Liver (tissue), 9 donors: ENCODE results near the gene USP2. TPM values are rescaled to one million over a fixed set of nuclear protein-coding genes. Genes with fewer than 3 reads are reported as not detected.

Source experiments
- DNase-seq: peaks from one replicate; pipeline ENCODE4 v3.0.0-alpha.2; 2017; ENCODE audit warnings: low spot score
- H3K27ac ChIP-seq, 2 donors: one replicate each; pipeline ENCODE4 v1.7.0; 2013; ENCODE audit warnings: inconsistent platforms in 2 of 2, low read length in 2 of 2, control low read depth in 1 of 2, low read depth in 1 of 2, mild to moderate bottlenecking in 1 of 2
- H3K27me3 ChIP-seq, 4 donors: one replicate each; pipeline versions ENCODE4 v1.6.1 to v1.7.0; 2013; ENCODE audit warnings: low read length in 3 of 4, inconsistent platforms in 1 of 4, mild to moderate bottlenecking in 1 of 4, moderate library complexity in 1 of 4; ENCODE audit not compliant: control insufficient read depth in 4 of 4, insufficient read depth in 4 of 4
- H3K36me3 ChIP-seq, 4 donors: one replicate each; pipeline versions ENCODE4 v1.6.1 to v1.7.0; 2013; ENCODE audit warnings: low read length in 3 of 4, mild to moderate bottlenecking in 3 of 4, low read depth in 1 of 4, moderate library complexity in 1 of 4; ENCODE audit not compliant: control insufficient read depth in 4 of 4, insufficient read depth in 3 of 4
- H3K4me1 ChIP-seq, 4 donors: one replicate each; pipeline versions ENCODE4 v1.6.1 to v1.7.0; 2013; ENCODE audit warnings: low read length in 3 of 4, mild to moderate bottlenecking in 3 of 4, moderate library complexity in 1 of 4; ENCODE audit not compliant: control insufficient read depth in 4 of 4, insufficient read depth in 4 of 4
- H3K4me3 ChIP-seq, 3 donors: one replicate each; pipeline versions ENCODE4 v1.6.1 to v1.7.0; 2013; ENCODE audit warnings: low read length in 3 of 3, control low read depth in 1 of 3, low read depth in 1 of 3, mild to moderate bottlenecking in 1 of 3
- H3K9ac ChIP-seq, 2 donors: one replicate each; pipeline ENCODE4 v1.7.0; 2013; ENCODE audit warnings: low read length in 2 of 2, mild to moderate bottlenecking in 2 of 2, moderate library complexity in 2 of 2, control low read depth in 1 of 2, low read depth in 1 of 2
- H3K9me3 ChIP-seq, 4 donors: one replicate each; pipeline versions ENCODE4 v1.6.1 to v1.7.0; 2013; ENCODE audit warnings: low read length in 3 of 4; ENCODE audit not compliant: control insufficient read depth in 4 of 4
- ATF3 ChIP-seq: IDR thresholded peaks from 2 replicates; pipeline ENCODE4 v1.6.1; 2016; ENCODE audit warnings: antibody characterized with exemption
- CTCF ChIP-seq: fragments of 150-350 bp; IDR thresholded peaks from 2 replicates; pipeline ENCODE4 v1.5.1; 2017; ENCODE audit warnings: improper control_type of control experiment, low read depth, low read length; ENCODE audit not compliant: missing input control
- EGR1 ChIP-seq, 2 donors: IDR thresholded peaks; 2 replicates each; pipeline ENCODE4 v1.6.1; 2016 to 2018; ENCODE audit warnings: antibody characterized with exemption in 2 of 2, low read depth in 2 of 2
- FOXA1 ChIP-seq: IDR thresholded peaks from 2 replicates; pipeline ENCODE4 v1.6.1; 2016; ENCODE audit warnings: antibody characterized with exemption
- FOXA2 ChIP-seq: IDR thresholded peaks from 2 replicates; pipeline ENCODE4 v1.6.1; 2016; ENCODE audit warnings: antibody characterized with exemption
- GABPA ChIP-seq, 2 donors: IDR thresholded peaks in 1 of 2; conservative IDR thresholded peaks in 1 of 2; 2 replicates each; pipeline ENCODE4 v1.6.1; 2016; ENCODE audit warnings: antibody characterized with exemption in 2 of 2, mild to moderate bottlenecking in 1 of 2, moderate library complexity in 1 of 2
- HNF4A ChIP-seq, 2 donors: conservative IDR thresholded peaks; 2 replicates each; pipeline ENCODE4 v1.6.1; 2016; ENCODE audit warnings: antibody characterized with exemption in 2 of 2, mild to moderate bottlenecking in 2 of 2
- HNF4G ChIP-seq: IDR thresholded peaks from 2 replicates; pipeline ENCODE4 v1.6.1; 2016; ENCODE audit warnings: antibody characterized with exemption
- JUND ChIP-seq, 2 donors: IDR thresholded peaks; 2 replicates each; pipeline ENCODE4 v1.6.1; 2016; ENCODE audit warnings: antibody characterized with exemption in 2 of 2
- MAX ChIP-seq: IDR thresholded peaks from 2 replicates; pipeline ENCODE4 v1.6.1; 2016; ENCODE audit warnings: antibody characterized with exemption
- NR2F2 ChIP-seq: IDR thresholded peaks from 2 replicates; pipeline ENCODE4 v1.6.1; 2016; ENCODE audit warnings: antibody characterized with exemption
- REST ChIP-seq: IDR thresholded peaks from 2 replicates; pipeline ENCODE4 v1.6.1; 2016; ENCODE audit warnings: antibody characterized with exemption, mild to moderate bottlenecking
- RXRA ChIP-seq, 2 donors: IDR thresholded peaks; 2 replicates each; pipeline ENCODE4 v1.6.1; 2017 to 2018; ENCODE audit warnings: antibody characterized with exemption in 2 of 2, mild to moderate bottlenecking in 1 of 2
- SP1 ChIP-seq: IDR thresholded peaks from 2 replicates; pipeline ENCODE4 v1.6.1; 2018; ENCODE audit warnings: antibody characterized with exemption, mild to moderate bottlenecking
- TAF1 ChIP-seq: conservative IDR thresholded peaks from 2 replicates; pipeline ENCODE4 v1.6.1; 2016; ENCODE audit warnings: antibody characterized with exemption, mild to moderate bottlenecking
- YY1 ChIP-seq: IDR thresholded peaks from 2 replicates; pipeline ENCODE4 v1.6.1; 2016; ENCODE audit warnings: antibody characterized with exemption, mild to moderate bottlenecking
- WGBS: extraction: QIAGEN DNeasy Blood & Tissue Kit; methylation state at CpG from one replicate; pipeline ENCODE4 v1.1.7; 2013; 5-methylcytosine and 5-hydroxymethylcytosine counted together
- polyA plus RNA-seq, 2 donors: library from polyadenylated mRNA; stranded (reverse) in 1 of 2; unstranded in 1 of 2; fragments of 200-250 nt in 1 of 2; fragments of >200 nt in 1 of 2; fragmentation: Nextera tagmentation in 1 of 2; extraction: Ambion mirVana in 1 of 2; gene quantifications; one replicate each; pipeline versions ENCODE4 v1.2.1 to v1.2.3, GENCODE V29; 2013 to 2015
- total RNA-seq, 2 donors: library from RNA; depleted of rRNA; stranded (reverse); fragments of >200 nt; gene quantifications; one replicate each; pipeline ENCODE4 v1.2.3, GENCODE V29; 2014
- donor health status: healthy.
- donor health status: healthy.
- donor health status: healthy.
- donor health status: healthy.
- donor health status: healthy.

The USP2 gene
- total and polyA plus RNA-seq, 4 donors = 0.65 to 4.4 (median 2.1) TPM

- peak overlapping the region in 1 of 2 donors; percentile 68 for H3K9ac ChIP-seq
- H3K36me3 ChIP-seq = peaks cover 0 to 11% (median 8%) of the 10 kb centered on the region in 4 donors
- TF ChIP-seq GABPA (IDR thresholded peaks at IDR 0.05 in 1 of 2, conservative IDR thresholded peaks at IDR 0.05 in 1 of 2) = no peak
- TF ChIP-seq HNF4A (conservative IDR thresholded peaks at IDR 0.05) = no peak
- TF ChIP-seq SP1 = no peak
- TF ChIP-seq ATF3 = no peak
- no peak for TF ChIP-seq JUND (IDR thresholded peaks at IDR 0.05)
- no peak for TF ChIP-seq EGR1 (IDR thresholded peaks at IDR 0.05; ENCODE audit: low read depth in 2 of 2)
- no peak for TF ChIP-seq REST
- TF ChIP-seq FOXA1 = no peak
- TF ChIP-seq CTCF = no peak
- no peak for TF ChIP-seq HNF4G
- no peak for TF ChIP-seq RXRA (IDR thresholded peaks at IDR 0.05)
- no peak for TF ChIP-seq FOXA2
- no peak for TF ChIP-seq MAX
- TF ChIP-seq NR2F2 = no peak
- TF ChIP-seq TAF1 = no peak
- H3K4me3 ChIP-seq = peak overlapping the region; percentile 52 to 73 (median 58)
- no peak for DNase-seq
- 23% methylated on average over 44 of the region's 44 CpGs for WGBS
- no peaks in the 10 kb centered on the region for H3K9me3 ChIP-seq
- peaks cover 20 to 71% (median 55%) of the 10 kb centered on the region in 4 donors for H3K4me1 ChIP-seq
- no peaks in the 10 kb centered on the region for H3K27me3 ChIP-seq
- peak overlapping the region; percentile 57 to 80 for H3K27ac ChIP-seq
These were observed 18.2 kb downstream of the USP2 start for GRCh38 chr11:119363081-119363850.

GRCh38 chr11:119362741-119363080, 18.8 kb downstream of the USP2 start:
- Histone ChIP-seq H3K27ac (peak overlapping the region; percentile 57 to 80), H3K4me1 (peaks cover 17 to 65% (median 50%) of the 10 kb centered on the region in 4 donors), H3K9ac (peak overlapping the region in 1 of 2 donors; percentile 68), H3K36me3 (peaks cover 0 to 16% (median 11%) of the 10 kb centered on the region in 4 donors), H3K27me3 (no peaks in the 10 kb centered on the region), H3K4me3 (peak overlapping the region; percentile 52 to 73 (median 58)), H3K9me3 (no peaks in the 10 kb centered on the region)
- no peak for TF ChIP-seq YY1
- no peak for TF ChIP-seq GABPA (IDR thresholded peaks at IDR 0.05 in 1 of 2, conservative IDR thresholded peaks at IDR 0.05 in 1 of 2)
- TF ChIP-seq CTCF = no peak
- 67% methylated on average over 5 of the region's 5 CpGs for WGBS
- no peak for DNase-seq
